ENCODE results near the gene SACM1L.
A peak's percentile ranks its signal among the peaks of the same experiment; 100 is the strongest.

Gene SACM1L

DNA sequence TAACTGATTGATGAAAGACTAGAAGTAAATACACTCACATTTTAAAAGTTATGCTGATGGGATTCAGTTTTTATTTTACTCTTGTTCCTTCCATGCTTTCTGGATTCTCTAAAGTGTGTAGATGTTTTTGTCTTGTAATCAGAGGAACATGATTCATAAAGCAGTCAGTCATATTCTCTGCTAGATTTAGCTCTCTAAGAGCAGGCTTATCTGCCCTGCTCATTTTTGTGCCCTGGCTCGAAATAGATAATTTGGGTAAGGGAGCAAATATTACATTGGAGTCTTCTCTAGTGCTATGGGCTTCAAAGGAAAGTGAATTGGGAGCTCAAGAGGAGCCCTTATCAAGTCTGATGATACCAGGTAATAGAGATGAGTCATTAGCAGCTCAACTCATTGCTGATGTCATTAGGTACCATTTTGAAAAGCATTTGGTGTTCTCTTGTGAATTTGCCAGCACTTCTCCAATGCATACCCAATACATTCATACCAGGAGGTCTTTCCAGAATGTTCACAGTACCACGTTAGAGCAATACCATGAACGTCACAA, 27.7 kb downstream of the SACM1L start:
- ChIA-PET POLR2A (no interaction called here), CTCF (interaction anchor here (0.7 kb wide), 1 partner anchor 675 kb away, joined by 3 read pairs; no protein-coding TSS in a partner anchor)
- peaks cover 3 to 32% of the 10 kb centered on the region in 2 experiments; a peak in 1 of 3 replicates for H3K36me3 ChIP-seq (ENCODE audit: control insufficient read depth in 2 of 2, insufficient read depth in 1 of 2, low read length in 2 of 2)
- TF ChIP-seq ZNF292 (tag by site-specific recombination; IDR thresholded peaks at IDR 0.05; ENCODE audit: borderline replicate concordance, low read depth) (no peak), HIC1 (tag by site-specific recombination; IDR thresholded peaks at IDR 0.05) (no peak), ZFHX2 (tag by site-specific recombination; conservative IDR thresholded peaks at IDR 0.05) (no peak), ZBTB21 (tag by site-specific recombination; IDR thresholded peaks at IDR 0.05) (peak; percentile 35; the same call in 1 of the 2 replicates), OVOL3 (tag by site-specific recombination; IDR thresholded peaks at IDR 0.05) (no peak), ZNF629 (tag by site-specific recombination; IDR thresholded peaks at IDR 0.05) (peak; percentile 41; the same call in 1 of the 2 replicates), REPIN1 (tag by site-specific recombination; IDR thresholded peaks at IDR 0.05; ENCODE audit: low read depth) (no peak), ZNF19 (tag by site-specific recombination; IDR thresholded peaks at IDR 0.05; ENCODE audit: low read depth) (no peak), ZNF354C (tag by site-specific recombination; IDR thresholded peaks at IDR 0.05; ENCODE audit: borderline replicate concordance, low read depth) (no peak), ZNF221 (tag by site-specific recombination; IDR thresholded peaks at IDR 0.05; ENCODE audit: borderline replicate concordance) (no peak)
- TF ChIP-seq, protein P1, sequence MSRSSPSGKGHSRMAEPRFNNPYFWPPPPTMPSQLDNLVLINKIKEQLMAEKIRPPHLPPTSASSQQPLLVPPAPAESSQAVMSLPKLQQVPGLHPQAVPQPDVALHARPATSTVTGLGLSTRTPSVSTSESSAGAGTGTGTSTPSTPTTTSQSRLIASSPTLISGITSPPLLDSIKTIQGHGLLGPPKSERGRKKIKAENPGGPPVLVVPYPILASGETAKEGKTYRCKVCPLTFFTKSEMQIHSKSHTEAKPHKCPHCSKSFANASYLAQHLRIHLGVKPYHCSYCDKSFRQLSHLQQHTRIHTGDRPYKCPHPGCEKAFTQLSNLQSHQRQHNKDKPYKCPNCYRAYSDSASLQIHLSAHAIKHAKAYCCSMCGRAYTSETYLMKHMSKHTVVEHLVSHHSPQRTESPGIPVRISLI (tag by site-specific recombination; IDR thresholded peaks at IDR 0.05): no peak
- TF ChIP-seq, protein P2, sequence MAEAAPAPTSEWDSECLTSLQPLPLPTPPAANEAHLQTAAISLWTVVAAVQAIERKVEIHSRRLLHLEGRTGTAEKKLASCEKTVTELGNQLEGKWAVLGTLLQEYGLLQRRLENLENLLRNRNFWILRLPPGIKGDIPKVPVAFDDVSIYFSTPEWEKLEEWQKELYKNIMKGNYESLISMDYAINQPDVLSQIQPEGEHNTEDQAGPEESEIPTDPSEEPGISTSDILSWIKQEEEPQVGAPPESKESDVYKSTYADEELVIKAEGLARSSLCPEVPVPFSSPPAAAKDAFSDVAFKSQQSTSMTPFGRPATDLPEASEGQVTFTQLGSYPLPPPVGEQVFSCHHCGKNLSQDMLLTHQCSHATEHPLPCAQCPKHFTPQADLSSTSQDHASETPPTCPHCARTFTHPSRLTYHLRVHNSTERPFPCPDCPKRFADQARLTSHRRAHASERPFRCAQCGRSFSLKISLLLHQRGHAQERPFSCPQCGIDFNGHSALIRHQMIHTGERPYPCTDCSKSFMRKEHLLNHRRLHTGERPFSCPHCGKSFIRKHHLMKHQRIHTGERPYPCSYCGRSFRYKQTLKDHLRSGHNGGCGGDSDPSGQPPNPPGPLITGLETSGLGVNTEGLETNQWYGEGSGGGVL (tag by site-specific recombination; IDR thresholded peaks at IDR 0.05): no peak
- H3K4me3 ChIP-seq (ENCODE audit: low read depth, low read length): no peak overlapping the region
- H3K4me1 ChIP-seq (ENCODE audit: control insufficient read depth, insufficient read depth, low read length): no peaks in the 10 kb centered on the region
- no peak overlapping the region for H3K27ac ChIP-seq (ENCODE audit: extremely low read depth, low read depth, low read length)
- no peaks in the 10 kb centered on the region for H3K9me3 ChIP-seq (ENCODE audit: control insufficient read depth, insufficient read depth, low read depth, low read length)

- Histone ChIP-seq H3K4me3 (ENCODE audit: low read depth, low read length) (no peak overlapping the region), H3K36me3 (ENCODE audit: control insufficient read depth in 2 of 2, insufficient read depth in 1 of 2, low read length in 2 of 2) (peaks cover 9 to 47% of the 10 kb centered on the region in 2 experiments), H3K4me1 (ENCODE audit: control insufficient read depth, insufficient read depth, low read length) (no peaks in the 10 kb centered on the region), H3K9me3 (ENCODE audit: control insufficient read depth, insufficient read depth, low read depth, low read length) (no peaks in the 10 kb centered on the region), H3K27ac (ENCODE audit: extremely low read depth, low read depth, low read length) (no peak overlapping the region)
- POLR2A ChIA-PET: no interaction called here
- CTCF ChIA-PET: interaction anchor here (0.7 kb wide), 1 partner anchor 595 kb away, joined by 3 read pairs; no protein-coding TSS in a partner anchor
- TF ChIP-seq SP7 (tag by site-specific recombination; IDR thresholded peaks at IDR 0.05) (peak; percentile 67), KLF16 (tag by site-specific recombination; IDR thresholded peaks at IDR 0.05) (no peak)
Observed at GRCh38 chr3:45719655-45720487, 30.7 kb downstream of the SACM1L start.

DNA sequence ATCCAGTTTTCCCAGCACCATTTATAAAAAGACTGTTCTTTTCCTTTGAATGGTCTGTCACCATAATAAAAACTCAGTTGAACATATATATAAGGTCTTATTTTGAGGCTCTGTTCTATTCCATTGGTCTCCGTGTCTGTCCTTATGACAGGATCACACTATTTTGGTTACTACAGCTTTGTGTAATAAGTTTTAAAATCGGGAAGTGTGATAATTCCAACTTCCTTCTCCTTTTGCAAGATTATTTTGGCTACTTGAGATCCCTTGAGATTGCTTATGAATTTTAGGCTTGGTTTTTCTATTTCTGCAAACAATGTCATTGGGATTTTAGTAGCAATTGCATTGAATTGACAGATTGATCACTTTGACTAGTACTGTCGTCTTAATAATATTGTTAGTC, 35.7 kb downstream of the SACM1L start:
- no peak overlapping the region for H3K27ac ChIP-seq (ENCODE audit: extremely low read depth, low read depth, low read length)
- TF ChIP-seq ZFP3 (tag by site-specific recombination; IDR thresholded peaks at IDR 0.05; ENCODE audit: low read depth) (no peak), ZNF266 (tag by site-specific recombination; IDR thresholded peaks at IDR 0.05; ENCODE audit: low read depth) (no peak), OSR2 (tag by site-specific recombination; IDR thresholded peaks at IDR 0.05) (no peak), ZNF654 (tag by site-specific recombination; IDR thresholded peaks at IDR 0.05; ENCODE audit: low read depth) (no peak), ZNF184 (tag by site-specific recombination; IDR thresholded peaks at IDR 0.05) (no peak), SP7 (tag by site-specific recombination; IDR thresholded peaks at IDR 0.05) (no peak), ZBTB20 (tag by site-specific recombination; IDR thresholded peaks at IDR 0.05) (no peak), ZNF571 (tag by site-specific recombination; IDR thresholded peaks at IDR 0.05) (no peak), GLIS2 (tag by site-specific recombination; IDR thresholded peaks at IDR 0.05) (no peak), ZNF521 (tag by site-specific recombination; IDR thresholded peaks at IDR 0.05) (no peak)
- TF ChIP-seq, protein P3, sequence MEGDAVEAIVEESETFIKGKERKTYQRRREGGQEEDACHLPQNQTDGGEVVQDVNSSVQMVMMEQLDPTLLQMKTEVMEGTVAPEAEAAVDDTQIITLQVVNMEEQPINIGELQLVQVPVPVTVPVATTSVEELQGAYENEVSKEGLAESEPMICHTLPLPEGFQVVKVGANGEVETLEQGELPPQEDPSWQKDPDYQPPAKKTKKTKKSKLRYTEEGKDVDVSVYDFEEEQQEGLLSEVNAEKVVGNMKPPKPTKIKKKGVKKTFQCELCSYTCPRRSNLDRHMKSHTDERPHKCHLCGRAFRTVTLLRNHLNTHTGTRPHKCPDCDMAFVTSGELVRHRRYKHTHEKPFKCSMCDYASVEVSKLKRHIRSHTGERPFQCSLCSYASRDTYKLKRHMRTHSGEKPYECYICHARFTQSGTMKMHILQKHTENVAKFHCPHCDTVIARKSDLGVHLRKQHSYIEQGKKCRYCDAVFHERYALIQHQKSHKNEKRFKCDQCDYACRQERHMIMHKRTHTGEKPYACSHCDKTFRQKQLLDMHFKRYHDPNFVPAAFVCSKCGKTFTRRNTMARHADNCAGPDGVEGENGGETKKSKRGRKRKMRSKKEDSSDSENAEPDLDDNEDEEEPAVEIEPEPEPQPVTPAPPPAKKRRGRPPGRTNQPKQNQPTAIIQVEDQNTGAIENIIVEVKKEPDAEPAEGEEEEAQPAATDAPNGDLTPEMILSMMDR (tag by site-specific recombination; IDR thresholded peaks at IDR 0.05): no peak
- peaks cover 11 to 36% of the 10 kb centered on the region in 2 experiments for H3K36me3 ChIP-seq (ENCODE audit: control insufficient read depth in 2 of 2, insufficient read depth in 1 of 2, low read length in 2 of 2)
- no peaks in the 10 kb centered on the region for H3K4me1 ChIP-seq (ENCODE audit: control insufficient read depth, insufficient read depth, low read length)
- ChIA-PET CTCF (no interaction called here), POLR2A (no interaction called here)
- no peak overlapping the region for H3K4me3 ChIP-seq (ENCODE audit: low read depth, low read length)
- no peaks in the 10 kb centered on the region for H3K9me3 ChIP-seq (ENCODE audit: control insufficient read depth, insufficient read depth, low read depth, low read length)

Data from HEK293 (cell line).